NCI-H1694 treated with DMSO at 0.1 percent for 48 hours (cell line): ENCODE measurements around the gene CDH9.

Source experiments
- DNase-seq: peaks from one replicate; lab custom pipeline; 2025; lab: John Stamatoyannopoulos, UW

CDH9 gene

GRCh38 chr5:27038476-27038875, at the start of gene CDH9:
Gene CDH9 (minus strand): TSS chr5:27038586. CDS start chr5:26988333, 50,253 bp downstream.
- no peak for DNase-seq

GRCh38 chr5:27087747-27088146, 49.4 kb upstream of the CDH9 start:
- DNase-seq, result no peak

- DNase-seq, result no peak
Observed at GRCh38 chr5:27083449-27084415, 45.3 kb upstream of the CDH9 start.

GRCh38 chr5:27080147-27080546, 41.8 kb upstream of the CDH9 start:
- DNase-seq, result no peak

GRCh38 chr5:27062451-27062850, 24.1 kb upstream of the CDH9 start:
- no peak for DNase-seq

- no peak for DNase-seq
Observed at GRCh38 chr5:27048510-27048909, 10.1 kb upstream of the CDH9 start.

GRCh38 chr5:27041372-27041771, 3.0 kb upstream of the CDH9 start:
- no peak for DNase-seq

GRCh38 chr5:27034565-27034964, 3.8 kb downstream of the CDH9 start:
- no peak for DNase-seq

- DNase-seq, result no peak
Observed at GRCh38 chr5:27026801-27027200, 11.6 kb downstream of the CDH9 start.

- no peak for DNase-seq
Observed at GRCh38 chr5:27026063-27026462, 12.3 kb downstream of the CDH9 start.

- no peak for DNase-seq
Observed at GRCh38 chr5:27021471-27021870, 16.9 kb downstream of the CDH9 start.

GRCh38 chr5:27020973-27021372, 17.4 kb downstream of the CDH9 start:
- peak; percentile 76 for DNase-seq

- DNase-seq, result no peak
Observed at GRCh38 chr5:27015758-27016157, 22.6 kb downstream of the CDH9 start.

- no peak for DNase-seq
Observed at GRCh38 chr5:27011274-27011673, 27.1 kb downstream of the CDH9 start.

GRCh38 chr5:27010646-27011045, 27.7 kb downstream of the CDH9 start:
- DNase-seq, result no peak

- no peak for DNase-seq
Observed at GRCh38 chr5:27009540-27009915, 28.9 kb downstream of the CDH9 start.

GRCh38 chr5:27008604-27009539, 29.5 kb downstream of the CDH9 start:
- no peak for DNase-seq

- no peak for DNase-seq
Observed at GRCh38 chr5:27007121-27007520, 31.3 kb downstream of the CDH9 start.

- no peak for DNase-seq
Observed at GRCh38 chr5:26986985-26987384, 51.4 kb downstream of the CDH9 start.

- DNase-seq, result no peak
Observed at GRCh38 chr5:26981750-26982149, 56.6 kb downstream of the CDH9 start.

- DNase-seq, result no peak
Observed at GRCh38 chr5:26959290-26959689, 79.1 kb downstream of the CDH9 start.

- no peak for DNase-seq
Observed at GRCh38 chr5:26955161-26955560, 83.2 kb downstream of the CDH9 start.

- no peak for DNase-seq
Observed at GRCh38 chr5:26948921-26949320, 89.5 kb downstream of the CDH9 start.
